Endodermal cell (in vitro differentiated cells): ENCODE measurements around the gene OOSP4A. TPM values are rescaled to one million over a fixed set of nuclear protein-coding genes. Genes with fewer than 3 reads are reported as not detected.

ENCODE experiments used
- DNase-seq: peaks from one replicate; pipeline ENCODE4 v3.0.0-alpha.2; 2017
- H3K27ac ChIP-seq: 2 replicates; pipeline ENCODE4 v1.5.1; 2013; ENCODE audit warnings: mild to moderate bottlenecking, low read depth, low read length, moderate library complexity
- H3K27me3 ChIP-seq: 2 replicates; pipeline ENCODE4 v1.6.1; 2013; ENCODE audit warnings: mild to moderate bottlenecking, low read length, moderate library complexity; ENCODE audit not compliant: insufficient read depth, control insufficient read depth, poor library complexity, severe bottlenecking
- H3K36me3 ChIP-seq: 2 replicates; pipeline ENCODE4 v1.7.0; 2013; ENCODE audit warnings: mild to moderate bottlenecking, low read length, moderate library complexity; ENCODE audit not compliant: control insufficient read depth, insufficient read depth
- H3K4me1 ChIP-seq: one replicate; pipeline ENCODE4 v1.7.0; 2013; ENCODE audit warnings: low read length; ENCODE audit not compliant: control insufficient read depth, insufficient read depth
- H3K4me3 ChIP-seq: 2 replicates; pipeline ENCODE4 v1.5.1; 2013; ENCODE audit warnings: mild to moderate bottlenecking, low read length, moderate library complexity
- H3K9ac ChIP-seq: 2 replicates; pipeline ENCODE4 v1.6.1; 2013; ENCODE audit warnings: mild to moderate bottlenecking, low read length, moderate library complexity; ENCODE audit not compliant: poor library complexity, severe bottlenecking; ENCODE audit errors: extremely low read depth
- H3K9me3 ChIP-seq: 2 replicates; pipeline ENCODE4 v1.6.1; 2013; ENCODE audit warnings: mild to moderate bottlenecking, low read length, moderate library complexity; ENCODE audit not compliant: control insufficient read depth
- H3K27ac Mint-ChIP-seq: 2 replicates; pipeline ENCODE4 v1.8.0; 2020; ENCODE audit warnings: mixed read lengths
- H3K27me3 Mint-ChIP-seq: 2 replicates; pipeline ENCODE4 v1.8.0; 2021; ENCODE audit warnings: mild to moderate bottlenecking, mixed read lengths; ENCODE audit not compliant: insufficient read depth
- H3K36me3 Mint-ChIP-seq: 2 replicates; pipeline ENCODE4 v1.8.0; 2020; ENCODE audit warnings: low read depth, mixed read lengths
- H3K4me1 Mint-ChIP-seq: 2 replicates; pipeline ENCODE4 v1.8.0; 2020; ENCODE audit warnings: mixed read lengths
- H3K4me3 Mint-ChIP-seq: 2 replicates; pipeline ENCODE4 v1.8.0; 2020; ENCODE audit warnings: mild to moderate bottlenecking, moderate library complexity, mixed read lengths
- H3K9me3 Mint-ChIP-seq: 2 replicates; pipeline ENCODE4 v1.8.0; 2020; ENCODE audit warnings: mild to moderate bottlenecking, mixed read lengths
- CTCF ChIP-seq: fragments of 200-600 bp; sonication (generic); conservative IDR thresholded peaks from 2 replicates; pipeline ENCODE4 v1.5.0; 2021; ENCODE audit warnings: antibody characterized with exemption, mild to moderate bottlenecking
- WGBS, 2 experiments: methylation state at CpG; one replicate each; pipeline versions ENCODE4 v1.1.5 to v1.1.7; 2013; ENCODE audit warnings: missing lambda C conversion rate in 2 of 2, mixed read lengths in 1 of 2; ENCODE audit not compliant: insufficient coverage in 1 of 2, insufficient read length in 1 of 2; 5-methylcytosine and 5-hydroxymethylcytosine counted together
- total RNA-seq, 2 donors: library from RNA; stranded (reverse); fragmentation: NEBNext Ultra II Directional in 1 of 2; extraction: Animal tissue kit (Norgen Biotek cat#: 25700) in 1 of 2; gene quantifications; 2 replicates in 1 of 2; 3 replicates in 1 of 2; pipeline ENCODE4 v1.2.1, GENCODE V29; 2021

The OOSP4A gene
- total RNA-seq, 2 donors from 2014 or later = not detected

- WGBS, 2 experiments = 92% methylated on average over 3 of the region's 3 CpGs; no CpG with 5 or more reads in 1 of the 2 experiments
- DNase-seq = no peak
These were observed 4.0 kb downstream of the OOSP4A start for GRCh38 chr11:59967677-59968394.

GRCh38 chr11:59968395-59968783 lies 4.6 kb downstream of the OOSP4A start:
- DNase-seq = no peak
- no peak overlapping the region for H3K4me3 Mint-ChIP-seq
- no peaks in the 10 kb centered on the region for H3K27me3 Mint-ChIP-seq
- Histone ChIP-seq H3K4me3 (no peak overlapping the region), H3K4me1 (peaks cover 3% of the 10 kb centered on the region), H3K9ac (no peak overlapping the region), H3K36me3 (no peaks in the 10 kb centered on the region), H3K27me3 (no peaks in the 10 kb centered on the region), H3K27ac (no peak overlapping the region), H3K9me3 (no peaks in the 10 kb centered on the region)
- H3K36me3 Mint-ChIP-seq = no peaks in the 10 kb centered on the region
- WGBS, 2 experiments = 100% methylated on average over 1 of the region's 1 CpG; no CpG with 5 or more reads in 1 of the 2 experiments
- no peak for TF ChIP-seq CTCF
- peaks cover 12% of the 10 kb centered on the region for H3K4me1 Mint-ChIP-seq
- no peaks in the 10 kb centered on the region for H3K9me3 Mint-ChIP-seq
- no peak overlapping the region for H3K27ac Mint-ChIP-seq

More at GRCh38 chr11:59967677-59968394, 4.0 kb downstream of the OOSP4A start:
- H3K4me1 ChIP-seq = peaks cover 3% of the 10 kb centered on the region
- Mint-ChIP-seq H3K4me3 (no peak overlapping the region), H3K9me3 (no peaks in the 10 kb centered on the region), H3K36me3 (no peaks in the 10 kb centered on the region), H3K27ac (no peak overlapping the region), H3K4me1 (peaks cover 8% of the 10 kb centered on the region), H3K27me3 (no peaks in the 10 kb centered on the region)
- H3K9ac ChIP-seq = no peak overlapping the region
- H3K9me3 ChIP-seq = no peaks in the 10 kb centered on the region
- H3K27me3 ChIP-seq = no peaks in the 10 kb centered on the region
- no peak for TF ChIP-seq CTCF
- no peaks in the 10 kb centered on the region for H3K36me3 ChIP-seq
- no peak overlapping the region for H3K4me3 ChIP-seq
- no peak overlapping the region for H3K27ac ChIP-seq

- no peaks in the 10 kb centered on the region for H3K27me3 ChIP-seq
- Mint-ChIP-seq H3K27me3 (no peaks in the 10 kb centered on the region), H3K9me3 (no peaks in the 10 kb centered on the region), H3K4me1 (peaks cover 9% of the 10 kb centered on the region), H3K27ac (no peak overlapping the region), H3K4me3 (no peak overlapping the region), H3K36me3 (no peaks in the 10 kb centered on the region)
- H3K4me1 ChIP-seq = peaks cover 3% of the 10 kb centered on the region
- no peak overlapping the region for H3K9ac ChIP-seq
- WGBS, 2 experiments = 65% methylated on average over 5 of the region's 5 CpGs
- H3K27ac ChIP-seq = no peak overlapping the region
- no peaks in the 10 kb centered on the region for H3K36me3 ChIP-seq
- DNase-seq = no peak
- no peak overlapping the region for H3K4me3 ChIP-seq
- H3K9me3 ChIP-seq = no peaks in the 10 kb centered on the region
- TF ChIP-seq CTCF = no peak
These were observed 9.3 kb downstream of the OOSP4A start for GRCh38 chr11:59973097-59973496.
